Spleen (tissue), 7 donors: ENCODE measurements around the gene MSANTD1.

Experiments
- CTCF ChIP-seq, 11 experiments: fragments of 200-600 bp in 7 of 11; fragments of 450-650 bp in 4 of 11; sonication (generic) in 4 of 11; IDR thresholded peaks in 8 of 11; conservative IDR thresholded peaks in 3 of 11; 1 replicate in 7 of 11; 2 replicates in 4 of 11; pipeline versions ENCODE4 v1.4.0 to v1.8.0; 2016 to 2021; ENCODE audit warnings: antibody characterized with exemption in 11 of 11, inconsistent platforms in 4 of 11, mild to moderate bottlenecking in 1 of 11
- POLR2AphosphoS5 ChIP-seq, 3 donors: sonication (generic); formaldehyde crosslinking; IDR thresholded peaks; one replicate each; pipeline ENCODE4 v1.5.1; 2017; ENCODE audit warnings: antibody characterized with exemption in 3 of 3
- donor health status: DM: no; HTN: no; CAD: no; lungs with moderate emphysema.
- donor health status: DM: no; HTN: no; CAD: no.
- donor health status: DM: no; HTN: no; CAD: no.

- no peak for TF ChIP-seq CTCF (IDR thresholded peaks at IDR 0.05 in 8 of 11, conservative IDR thresholded peaks at IDR 0.05 in 3 of 11)
- TF ChIP-seq POLR2AphosphoS5 (IDR thresholded peaks at IDR 0.05), result no peak
Observed at GRCh38 chr4:3291411-3291968, 42.5 kb downstream of the MSANTD1 start.
